Brain pericyte (primary cell): ENCODE measurements around the gene STK32C.

ENCODE experiments used
- DNase-seq: peaks from one replicate; pipeline ENCODE4 v3.0.0-alpha.2; 2012; ENCODE audit warnings: low read depth, low spot score

STK32C gene

DNA sequence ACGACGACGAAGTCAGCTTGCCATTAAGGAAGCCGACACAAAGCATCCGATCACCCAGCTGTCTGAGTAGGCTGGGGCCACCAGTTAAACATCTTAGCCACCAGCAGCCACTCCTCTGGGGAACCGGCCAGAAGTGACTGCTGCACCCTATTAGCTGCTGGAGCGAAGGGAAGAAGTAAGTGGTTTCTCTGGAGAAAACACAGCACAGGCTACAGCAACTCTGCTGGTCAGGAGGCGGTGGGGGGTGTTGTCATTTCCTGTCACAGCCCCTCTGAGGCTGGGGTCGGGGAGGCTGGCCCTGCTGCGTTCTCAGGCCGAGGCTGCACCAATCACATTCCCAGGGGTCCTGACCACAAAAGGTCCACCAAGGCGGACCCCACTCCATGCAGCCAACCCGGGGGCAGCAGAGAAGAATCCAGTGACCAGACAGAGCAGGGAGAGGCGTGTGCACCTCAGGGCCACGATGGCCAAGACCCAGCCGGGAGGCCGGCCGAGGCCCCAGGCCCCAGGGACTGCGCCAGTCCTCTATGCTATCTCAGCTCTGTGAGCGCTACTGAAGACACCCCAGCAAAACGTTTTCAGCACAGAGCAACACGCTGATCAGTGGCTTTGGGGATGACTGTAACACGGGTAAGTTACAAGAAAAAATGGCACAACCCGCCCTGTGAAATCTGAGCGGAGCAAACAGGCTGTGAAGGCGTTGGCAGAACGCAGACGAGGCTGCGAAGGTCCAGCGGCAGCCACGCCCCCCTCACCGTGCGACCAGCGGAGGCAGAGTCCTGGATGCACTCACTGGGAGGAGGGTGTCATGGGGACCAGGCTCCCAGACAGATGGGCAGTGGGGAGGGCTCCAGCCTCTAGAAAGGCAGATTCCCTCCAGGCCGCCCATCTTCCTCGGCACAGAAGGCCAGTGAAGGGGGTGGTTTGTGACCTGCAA lies 24.8 kb downstream of the STK32C start:
- DNase-seq, result no peak

GRCh38 chr10:132281915-132282666 lies 25.7 kb downstream of the STK32C start:
- no peak for DNase-seq

DNA sequence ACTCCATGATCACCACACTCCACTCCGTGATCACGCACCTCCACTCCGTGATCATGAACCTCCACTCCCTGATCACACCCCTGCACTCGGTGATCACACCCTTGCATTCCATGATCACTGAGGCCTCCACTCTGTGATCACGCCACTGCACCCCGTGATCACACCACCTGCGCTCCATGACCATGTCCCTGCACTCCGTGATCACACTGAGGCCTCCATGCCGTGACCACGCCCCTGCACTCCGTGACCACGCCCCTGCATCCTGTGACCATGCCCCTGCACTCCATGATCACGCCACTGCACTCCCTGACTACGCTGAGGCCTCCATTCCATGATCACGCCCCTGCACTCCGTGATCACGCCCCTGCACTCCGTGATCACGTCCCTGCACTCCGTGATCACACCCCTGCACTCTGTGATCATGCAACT lies 27.1 kb downstream of the STK32C start:
- DNase-seq, result no peak

- DNase-seq, result no peak
Measured at GRCh38 chr10:132279873-132280645, 27.7 kb downstream of the STK32C start.

DNA sequence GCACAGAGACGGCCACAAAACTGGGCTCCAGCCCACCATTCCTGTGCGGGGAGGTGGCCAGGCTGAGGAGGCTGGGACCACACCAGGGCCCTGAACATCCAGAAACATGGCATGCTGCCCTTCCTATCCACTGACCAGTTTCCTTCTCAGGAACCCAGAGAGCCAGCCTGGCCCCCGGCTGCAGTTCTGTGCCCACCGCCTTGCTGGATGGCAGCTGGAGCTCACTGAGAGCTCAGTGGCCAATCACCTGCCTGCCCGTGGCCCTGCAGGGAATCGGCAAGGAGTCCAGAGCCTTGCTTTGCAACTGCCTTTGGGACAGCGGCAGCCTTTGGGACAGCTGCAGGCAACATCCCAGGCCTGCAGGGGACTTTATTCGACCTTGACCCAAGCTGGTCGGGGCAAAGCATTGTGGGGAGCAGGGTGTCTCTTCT lies 30.4 kb downstream of the STK32C start:
- DNase-seq, result no peak

DNA sequence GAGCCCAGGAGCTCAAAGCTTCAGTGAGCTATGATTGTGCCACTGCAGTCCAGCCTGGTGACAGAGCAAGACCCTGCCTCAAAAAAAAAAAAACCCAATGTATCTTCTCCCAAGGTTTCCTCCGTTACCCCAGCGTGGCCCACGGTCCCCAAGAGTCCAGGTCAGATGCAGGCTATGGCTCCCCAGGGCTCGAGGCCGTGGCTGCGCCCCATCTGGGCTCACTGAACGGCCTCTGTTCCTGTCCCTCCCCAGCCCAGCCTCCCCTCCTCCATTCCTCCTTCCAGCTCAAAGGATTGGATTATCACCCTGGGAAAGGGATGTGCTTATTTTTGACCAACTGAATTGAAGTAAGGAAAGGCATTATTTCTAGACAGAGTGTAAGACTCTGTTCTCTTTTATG lies 31.0 kb downstream of the STK32C start:
- no peak for DNase-seq

DNA sequence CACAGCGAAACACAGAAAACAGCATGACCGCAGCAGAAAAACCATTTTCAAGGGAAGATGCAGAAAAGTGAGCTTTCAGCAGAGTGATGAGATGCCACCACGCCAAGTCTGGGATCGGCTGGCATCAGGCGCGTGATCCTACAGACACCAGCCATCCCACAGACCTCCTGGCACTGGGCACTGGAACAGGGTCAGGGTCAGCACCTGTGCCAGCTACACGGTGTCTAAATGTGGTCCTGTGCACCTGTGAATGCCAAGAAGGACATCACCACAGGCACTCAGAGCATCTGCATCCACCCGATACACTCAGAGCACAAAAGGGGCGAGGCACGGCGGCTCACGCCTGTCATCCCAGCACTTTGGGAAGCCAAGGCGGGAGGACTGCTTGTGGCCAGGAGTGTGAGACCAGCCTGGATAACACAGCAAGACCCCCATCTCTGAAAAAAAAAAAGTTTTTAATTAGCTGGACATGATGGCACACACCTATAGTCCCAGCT lies 31.5 kb downstream of the STK32C start:
- DNase-seq, result no peak

- no peak for DNase-seq
Measured at GRCh38 chr10:132275426-132276178, 32.1 kb downstream of the STK32C start.

- DNase-seq, result no peak
Measured at GRCh38 chr10:132274986-132275385, 32.8 kb downstream of the STK32C start.

DNA sequence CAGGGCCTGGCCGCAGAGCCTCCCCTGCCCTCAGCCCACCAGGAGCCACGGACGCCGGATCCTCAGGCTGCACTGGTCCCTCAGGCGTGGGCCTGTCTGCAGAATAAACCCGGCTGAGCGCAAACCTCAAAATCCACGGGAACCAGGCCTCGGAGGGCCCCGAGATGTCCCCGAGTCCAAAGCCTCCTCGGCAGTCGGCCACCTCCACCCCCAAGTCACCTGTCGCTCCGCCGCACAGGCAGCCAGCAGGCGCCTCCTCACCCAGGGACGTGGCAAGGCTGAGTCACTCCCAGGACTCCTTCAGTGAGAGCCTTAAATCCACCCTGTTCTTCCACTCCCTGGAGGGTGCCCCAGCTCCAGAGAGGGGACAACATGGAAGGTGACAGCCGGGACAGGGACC lies 33.2 kb downstream of the STK32C start:
- DNase-seq, result no peak

DNA sequence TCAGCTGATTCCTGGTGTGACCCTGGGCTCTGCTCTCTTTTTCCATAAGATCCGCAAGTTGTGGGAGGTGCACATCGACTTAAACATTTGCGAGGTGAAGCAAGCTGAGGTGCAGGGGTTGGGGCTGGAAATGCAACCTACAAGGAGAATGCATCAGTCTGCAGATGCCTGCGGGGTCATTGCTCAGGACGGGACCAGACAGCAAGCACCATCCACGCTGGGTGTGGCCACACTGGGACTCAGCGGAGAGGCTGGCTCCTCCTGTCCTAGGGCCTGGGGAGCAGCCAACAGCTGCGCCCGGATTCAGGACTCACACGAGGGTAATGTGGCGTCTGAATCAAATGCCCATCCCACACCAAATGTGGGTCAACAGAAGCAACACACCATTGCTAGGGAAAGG lies 33.8 kb downstream of the STK32C start:
- DNase-seq, result no peak

DNA sequence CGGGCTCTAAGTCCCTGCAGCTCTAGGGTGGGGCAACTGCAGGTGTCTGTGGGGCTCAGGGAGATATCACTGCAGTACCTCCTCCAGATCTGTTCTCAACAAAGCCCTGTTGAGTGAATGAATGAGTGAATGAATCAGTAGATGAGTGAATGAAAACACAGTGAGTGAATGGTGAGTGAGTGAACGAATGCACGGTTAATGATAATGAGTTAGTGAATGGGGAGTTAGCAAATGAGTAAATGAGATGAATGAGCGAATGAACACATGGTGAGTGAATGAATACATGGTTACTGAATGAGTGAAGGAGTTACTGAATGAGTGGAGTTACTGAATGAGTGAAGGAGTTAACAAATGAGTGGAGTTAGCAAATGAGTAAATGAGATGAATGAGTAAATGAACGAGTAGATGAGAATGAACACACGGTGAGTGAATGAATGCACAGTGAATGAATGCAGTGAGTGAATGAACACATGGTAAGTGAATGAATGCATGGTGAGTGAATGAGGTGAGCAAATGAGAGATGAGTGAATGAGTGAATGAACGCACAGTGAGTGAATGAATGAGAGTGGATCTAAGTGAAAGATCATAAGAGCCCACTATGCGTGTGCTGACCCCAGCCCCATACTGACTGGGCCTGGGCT lies 34.3 kb downstream of the STK32C start:
- DNase-seq, result no peak

DNA sequence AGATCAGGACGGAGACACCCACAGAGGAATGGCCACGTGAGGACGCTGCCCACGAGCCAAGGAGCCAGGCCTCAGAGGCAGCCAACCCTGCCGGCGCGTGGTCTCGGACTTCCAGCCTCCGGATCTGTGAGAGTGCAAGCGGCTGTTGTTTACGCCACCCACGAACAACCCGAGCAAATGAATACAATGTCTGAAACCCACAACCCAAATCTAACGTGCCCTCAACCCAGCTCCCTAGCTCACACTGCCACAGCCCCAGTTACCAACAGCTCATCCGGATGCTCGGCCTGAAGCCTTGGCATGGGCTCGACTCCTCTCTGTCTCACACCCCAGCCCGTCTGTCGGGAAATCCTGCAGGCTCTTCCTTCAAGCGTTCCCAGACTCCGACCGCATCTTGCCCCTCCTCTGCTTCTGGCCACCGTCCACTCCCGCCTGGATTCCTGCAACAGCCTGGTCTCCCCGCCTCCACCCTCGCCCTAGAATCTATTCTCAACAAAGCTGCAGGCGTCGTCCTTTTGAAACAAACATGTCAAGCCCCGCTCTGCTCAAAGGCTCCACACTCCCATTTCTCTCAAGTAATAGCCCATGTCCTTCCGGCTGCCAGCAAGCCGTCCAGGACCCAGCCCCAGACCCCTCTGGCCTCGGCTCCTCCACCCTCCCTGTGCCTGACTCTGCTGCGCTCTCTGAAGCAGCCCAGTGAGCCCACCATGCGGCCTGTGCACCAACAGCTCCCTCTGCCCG lies 35.3 kb downstream of the STK32C start:
- no peak for DNase-seq

DNA sequence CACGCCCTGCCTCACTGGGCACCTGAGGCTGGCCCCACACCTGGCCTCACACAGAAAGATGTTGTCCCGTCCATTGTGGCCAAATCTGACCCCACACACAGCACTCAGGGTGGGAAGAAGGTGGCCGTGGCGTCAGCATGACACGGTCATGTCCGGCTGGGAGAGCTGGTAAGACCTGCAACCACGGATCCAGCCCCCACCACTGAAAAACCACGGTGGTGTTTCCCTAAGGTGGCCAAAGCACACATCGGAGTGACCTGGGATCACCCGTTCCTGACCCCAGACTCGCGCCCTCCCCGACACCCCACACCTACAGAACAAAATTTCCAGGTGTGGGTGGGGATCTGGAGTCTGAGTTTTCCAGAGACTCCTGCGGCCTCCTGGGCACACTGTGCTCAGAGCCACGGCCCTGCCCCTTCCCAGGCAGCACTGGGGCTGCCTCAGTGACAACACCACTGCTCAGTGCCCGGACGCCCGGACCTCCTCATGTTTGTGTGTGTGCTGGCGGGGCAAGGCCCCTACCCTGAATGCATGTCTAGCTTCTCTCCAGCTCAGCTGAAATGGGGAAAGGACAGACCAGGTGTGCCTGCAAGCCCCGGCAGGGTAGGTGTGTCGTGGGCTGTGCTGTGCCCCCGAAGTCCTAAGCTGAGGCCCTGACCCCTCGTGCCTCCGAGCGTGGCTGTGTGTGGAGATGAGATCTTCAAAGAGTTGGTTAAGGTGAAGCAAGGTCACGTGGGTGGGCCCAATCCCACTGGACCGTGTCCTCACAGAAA lies 36.1 kb downstream of the STK32C start:
- DNase-seq, result no peak

GRCh38 chr10:132270721-132271457 lies 36.9 kb downstream of the STK32C start:
- no peak for DNase-seq

DNA sequence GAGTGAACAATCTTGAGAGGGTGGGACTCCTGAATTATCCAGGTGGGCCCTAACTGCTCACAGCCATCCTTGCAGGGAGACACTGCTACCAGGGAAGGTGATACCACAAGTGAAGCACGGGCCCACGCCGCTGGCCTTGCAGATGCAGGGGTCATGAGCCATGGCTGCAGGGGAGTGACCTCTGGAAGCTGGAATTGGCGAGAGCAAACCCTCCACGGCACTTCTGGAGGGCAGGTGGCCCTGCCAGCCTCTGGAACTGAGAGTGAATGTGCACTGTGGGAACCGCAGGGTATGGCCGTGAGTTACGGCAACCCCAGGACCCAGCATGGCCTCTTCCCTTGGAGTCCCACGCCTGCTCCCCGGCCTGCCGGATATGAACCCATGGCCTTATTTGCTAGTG lies 37.5 kb downstream of the STK32C start:
- DNase-seq, result no peak

- DNase-seq, result no peak
Measured at GRCh38 chr10:132269266-132270230, 38.2 kb downstream of the STK32C start.
